Caco-2 (cell line): ENCODE results near the gene ZNF473. TPM values are rescaled to one million over a fixed set of nuclear protein-coding genes. Genes with fewer than 3 reads are reported as not detected.

Source experiments
- BruUV-seq: library from RNA; stranded (reverse); fragments of 400-500 nt; replicated peaks from 2 replicates; lab custom pipeline; 2021; lab: Mats Ljungman, UMichigan
- CTCF ChIA-PET: fragments of 300-600 bp; sonication (Branson Sonifier 250); formaldehyde crosslinking; loops from one replicate; lab custom pipeline; 2022; ENCODE audit warnings: antibody characterized with exemption; lab: Charles Lee
- POLR2A ChIA-PET: fragments of 300-600 bp; sonication (Branson Sonifier 250); formaldehyde crosslinking; loops from one replicate; lab custom pipeline; 2022; ENCODE audit warnings: antibody characterized with exemption; lab: Charles Lee
- DNase-seq, 2 experiments: peaks; one replicate each; pipeline versions ENCODE4 v3.0.0 to v3.0.0-alpha.2; 2020 to 2022
- H3K27me3 ChIP-seq: replicated peaks from 2 replicates; pipeline ENCODE4 v1.6.0; 2011; ENCODE audit warnings: low read length; ENCODE audit not compliant: control insufficient read depth, insufficient read depth
- H3K36me3 ChIP-seq: 2 replicates; pipeline ENCODE4 v1.5.1; 2011; ENCODE audit warnings: low read length; ENCODE audit not compliant: control insufficient read depth, insufficient read depth
- H3K4me1 ChIP-seq: fragments of 250-450 bp; sonication (Bioruptor Pico); 2 replicates; pipeline ENCODE4 v1.5.1; 2020; ENCODE audit warnings: mild to moderate bottlenecking
- H3K4me3 ChIP-seq: 2 replicates; pipeline ENCODE4 v1.5.1; 2011; ENCODE audit warnings: low read depth, mild to moderate bottlenecking, control low read depth, low read length
- H3K9me3 ChIP-seq: fragments of 250-450 bp; sonication (Bioruptor Pico); 2 replicates; pipeline ENCODE4 v1.5.1; 2020; ENCODE audit warnings: mild to moderate bottlenecking, moderate library complexity
- H3K27ac Mint-ChIP-seq: one replicate; pipeline ENCODE4 v1.8.0; 2022; ENCODE audit warnings: mixed read lengths; ENCODE audit not compliant: unreplicated experiment
- H3K27me3 Mint-ChIP-seq: one replicate; pipeline ENCODE4 v1.8.0; 2022; ENCODE audit warnings: mixed read lengths; ENCODE audit not compliant: insufficient read depth, unreplicated experiment
- H3K36me3 Mint-ChIP-seq: one replicate; pipeline ENCODE4 v1.8.0; 2022; ENCODE audit warnings: mild to moderate bottlenecking, mixed read lengths; ENCODE audit not compliant: insufficient read depth, unreplicated experiment
- H3K4me1 Mint-ChIP-seq: one replicate; pipeline ENCODE4 v1.8.0; 2022; ENCODE audit warnings: low read depth, mixed read lengths; ENCODE audit not compliant: unreplicated experiment
- H3K4me3 Mint-ChIP-seq: one replicate; pipeline ENCODE4 v1.8.0; 2022; ENCODE audit warnings: mild to moderate bottlenecking, moderate library complexity, mixed read lengths; ENCODE audit not compliant: unreplicated experiment
- H3K9me3 Mint-ChIP-seq: one replicate; pipeline ENCODE4 v1.8.0; 2022; ENCODE audit warnings: mixed read lengths; ENCODE audit not compliant: unreplicated experiment
- CTCF ChIP-seq, 2 experiments: fragments of 200-600 bp in 1 of 2; IDR thresholded peaks; 1 replicate in 1 of 2; 2 replicates in 1 of 2; pipeline versions ENCODE4 v1.5.1 to v1.8.0; 2011 to 2022; ENCODE audit warnings: antibody characterized with exemption in 1 of 2, control low read depth in 1 of 2, inconsistent platforms in 1 of 2, low read depth in 1 of 2, low read length in 1 of 2, mild to moderate bottlenecking in 1 of 2, moderate library complexity in 1 of 2; ENCODE audit not compliant: insufficient read depth in 1 of 2, severe bottlenecking in 1 of 2, unreplicated experiment in 1 of 2
- intact Hi-C: fragments of 100-400 bp; cut with micrococcal nuclease; formaldehyde crosslinking; loops from one replicate; pipeline ENCODE4 v1.10.0; 2022; ENCODE audit not compliant: unreplicated experiment
- total RNA-seq: library from RNA; stranded (reverse); gene quantifications from 2 replicates; pipeline ENCODE4 v1.2.3, GENCODE V29; 2022

ZNF473 gene
- total RNA-seq, 1 experiment from 2014 or later, result 22.3 TPM

GRCh38 chr19:50002386-50002960 lies 23.3 kb upstream of the ZNF473 start:
- ChIA-PET POLR2A (no interaction called here), CTCF (no interaction called here)
- no peak for TF ChIP-seq CTCF (IDR thresholded peaks at IDR 0.05; ENCODE audit: insufficient read depth in 1 of 2, low read depth in 1 of 2, low read length in 1 of 2, severe bottlenecking in 1 of 2, unreplicated experiment in 1 of 2)
- peaks cover 2% of the 10 kb centered on the region; the same call in 1 of the 2 replicates for H3K36me3 ChIP-seq
- H3K4me3 Mint-ChIP-seq, result no peak overlapping the region
- H3K4me3 ChIP-seq, result no peak overlapping the region
- peaks cover 40% of the 10 kb centered on the region for H3K36me3 Mint-ChIP-seq
- intact Hi-C loops, result no loop called here
- no peaks in the 10 kb centered on the region for H3K4me1 Mint-ChIP-seq
- no peak for DNase-seq
- no peaks in the 10 kb centered on the region for H3K27me3 ChIP-seq
- H3K9me3 Mint-ChIP-seq, result no peaks in the 10 kb centered on the region
- no peaks in the 10 kb centered on the region for H3K4me1 ChIP-seq
- H3K9me3 ChIP-seq, result no peaks in the 10 kb centered on the region
- H3K27me3 Mint-ChIP-seq, result no peaks in the 10 kb centered on the region
- no peak overlapping the region for H3K27ac Mint-ChIP-seq
- BruUV-seq, result no TSS peak

GRCh38 chr19:50003254-50003788 lies 22.5 kb upstream of the ZNF473 start:
- ChIA-PET CTCF (no interaction called here), POLR2A (no interaction called here)
- Mint-ChIP-seq H3K27ac (no peak overlapping the region), H3K4me3 (no peak overlapping the region), H3K9me3 (no peaks in the 10 kb centered on the region), H3K36me3 (peaks cover 39% of the 10 kb centered on the region), H3K27me3 (no peaks in the 10 kb centered on the region), H3K4me1 (no peaks in the 10 kb centered on the region)
- no peak overlapping the region for H3K4me3 ChIP-seq
- no peaks in the 10 kb centered on the region for H3K9me3 ChIP-seq
- H3K4me1 ChIP-seq, result no peaks in the 10 kb centered on the region
- intact Hi-C loops, result no loop called here
- no peak for DNase-seq
- H3K36me3 ChIP-seq, result peaks cover 2% of the 10 kb centered on the region; the same call in 1 of the 2 replicates
- H3K27me3 ChIP-seq, result no peaks in the 10 kb centered on the region
- BruUV-seq, result no TSS peak
- no peak for TF ChIP-seq CTCF (IDR thresholded peaks at IDR 0.05; ENCODE audit: insufficient read depth in 1 of 2, low read depth in 1 of 2, low read length in 1 of 2, severe bottlenecking in 1 of 2, unreplicated experiment in 1 of 2)

- no peaks in the 10 kb centered on the region for H3K9me3 ChIP-seq
- no peak for DNase-seq
- no TSS peak for BruUV-seq
- no peaks in the 10 kb centered on the region for H3K4me1 ChIP-seq
- H3K27ac Mint-ChIP-seq, result no peak overlapping the region
- intact Hi-C loops, result no loop called here
- no peak for TF ChIP-seq CTCF (IDR thresholded peaks at IDR 0.05; ENCODE audit: insufficient read depth in 1 of 2, low read depth in 1 of 2, low read length in 1 of 2, severe bottlenecking in 1 of 2, unreplicated experiment in 1 of 2)
- H3K4me3 Mint-ChIP-seq, result no peak overlapping the region
- H3K27me3 Mint-ChIP-seq, result no peaks in the 10 kb centered on the region
- no peaks in the 10 kb centered on the region for H3K9me3 Mint-ChIP-seq
- H3K36me3 Mint-ChIP-seq, result peaks cover 44% of the 10 kb centered on the region
- ChIA-PET CTCF (no interaction called here), POLR2A (no interaction called here)
- peaks cover 2% of the 10 kb centered on the region; the same call in 1 of the 2 replicates for H3K36me3 ChIP-seq
- no peaks in the 10 kb centered on the region for H3K27me3 ChIP-seq
- H3K4me3 ChIP-seq, result no peak overlapping the region
- no peaks in the 10 kb centered on the region for H3K4me1 Mint-ChIP-seq
Observed at GRCh38 chr19:50003810-50004419, 21.9 kb upstream of the ZNF473 start.
